Inferior parietal cortex (tissue), 1 donor: ENCODE results near the gene SHISA3.
"Not testable (repeated sequence)": the region's sequence is repeated elsewhere in the genome, so short reads cannot be mapped to it uniquely, and the experiment has no call there.

Experiments used
- DNase-seq: peaks from one replicate; pipeline ENCODE4 v3.0.0-alpha.2; 2016; ENCODE audit errors: extremely low spot score

Gene SHISA3

DNA sequence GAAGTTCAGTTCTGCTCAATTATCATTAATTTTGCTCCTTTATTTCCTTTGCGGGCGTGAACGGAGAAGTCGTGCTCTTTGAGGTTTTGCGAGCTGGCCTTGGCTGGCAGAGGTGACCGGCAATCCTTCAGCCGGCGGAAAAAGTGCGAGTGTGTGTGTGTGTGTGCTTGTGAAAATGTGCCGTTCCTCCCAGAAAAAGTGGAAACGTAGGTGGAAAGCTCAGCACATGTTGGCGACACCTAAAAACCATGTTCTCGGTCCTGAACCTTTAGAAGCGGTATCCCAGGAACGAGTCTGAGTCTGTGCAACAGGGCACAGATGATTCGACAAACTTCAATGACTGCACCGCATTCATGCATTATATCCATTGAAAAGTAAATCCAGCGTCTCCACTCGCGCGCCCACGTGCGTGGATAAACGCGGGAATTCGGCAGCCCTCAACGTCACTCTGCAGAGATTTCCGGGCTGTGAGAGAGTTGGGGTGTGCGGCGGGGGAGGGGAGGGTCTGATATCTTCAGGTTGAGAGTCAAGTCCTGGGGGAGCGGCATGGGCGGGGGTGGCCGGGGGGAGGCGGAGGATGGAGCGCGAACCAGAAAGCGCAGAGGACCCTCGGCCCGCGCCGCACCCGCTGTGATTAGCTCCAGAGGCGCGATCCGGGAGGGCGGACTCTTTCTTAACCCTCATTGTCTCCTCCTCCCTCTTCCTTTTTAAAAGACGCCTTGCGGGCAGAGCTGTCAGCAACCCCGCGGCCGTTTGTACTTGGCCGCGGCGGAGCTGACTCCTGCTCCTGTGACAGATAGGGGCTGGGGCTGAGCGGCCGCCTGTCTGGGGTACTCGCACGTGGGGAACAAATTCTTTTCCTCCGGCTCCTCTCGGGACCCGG lies at the start of gene SHISA3:
Gene SHISA3 (plus strand): TSS at position 737 of the 883 bp plus-strand sequence. CDS start 569 bp downstream, outside the sequence.
- DNase-seq = no peak

GRCh38 chr4:42348247-42348646 lies 49.0 kb upstream of the SHISA3 start:
- DNase-seq = no peak

DNA sequence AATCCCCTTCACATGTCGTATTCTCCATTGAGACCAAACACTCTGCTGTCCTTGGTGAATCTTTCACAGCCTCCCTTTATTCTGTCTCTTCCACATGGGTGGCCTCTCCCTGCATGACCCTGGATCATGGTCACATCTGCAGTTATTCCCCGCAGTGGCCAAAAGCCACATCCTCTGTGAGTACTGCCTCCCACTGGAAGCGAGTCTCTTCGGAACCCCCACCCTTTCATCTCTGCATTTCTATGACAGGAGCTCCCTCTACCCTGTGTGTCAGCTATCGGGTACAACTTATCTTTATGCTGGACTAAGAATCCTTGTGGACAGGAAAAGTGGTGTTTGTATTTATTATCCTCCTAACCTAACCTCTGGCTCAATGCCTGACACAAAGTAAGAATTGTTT lies 48.6 kb upstream of the SHISA3 start:
- DNase-seq = no peak

DNA sequence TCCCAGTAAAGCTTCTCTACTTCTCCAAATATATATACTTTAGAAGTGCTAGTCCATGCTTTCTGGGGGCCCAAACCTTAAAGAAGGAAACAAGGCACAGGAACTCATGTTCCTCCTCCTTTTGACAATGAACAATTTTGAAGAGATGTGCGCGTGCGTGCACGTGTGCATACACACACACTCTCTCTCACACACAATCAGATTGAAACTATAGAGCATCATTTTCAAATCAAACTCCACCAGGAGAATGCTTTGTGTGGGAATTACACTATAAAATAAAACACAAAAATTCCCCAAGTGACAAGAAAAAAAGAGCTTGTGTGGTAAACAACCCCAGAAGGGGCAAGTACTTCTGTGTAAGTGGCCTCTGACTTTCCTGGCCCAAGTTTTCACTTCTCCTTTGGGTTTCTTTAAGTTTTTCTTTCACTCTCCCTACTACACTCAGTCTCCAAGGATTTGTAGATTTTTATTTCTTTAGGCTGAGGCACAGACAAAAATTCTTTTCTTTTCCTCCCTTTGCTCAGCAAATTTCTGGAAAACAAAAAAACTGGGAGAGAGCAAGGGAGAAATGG lies 46.6 kb upstream of the SHISA3 start:
- no peak for DNase-seq

DNA sequence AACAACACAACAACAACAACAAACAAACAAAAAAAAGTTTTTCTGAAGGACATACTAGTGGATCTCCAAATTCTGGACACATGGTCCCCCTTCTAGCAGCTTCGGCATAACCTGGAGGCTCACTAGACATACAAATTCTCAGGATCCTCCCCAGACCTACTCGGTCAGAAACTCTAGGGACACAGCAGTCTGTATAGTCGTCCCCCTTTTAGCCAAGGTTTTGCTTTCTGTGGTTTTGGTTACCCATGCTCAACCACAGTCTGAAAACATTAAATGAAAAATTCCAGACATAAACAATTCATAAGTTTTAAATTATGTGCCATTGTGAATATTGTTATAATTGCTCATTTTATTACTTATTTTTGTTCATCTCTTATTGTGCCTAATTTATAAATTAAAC lies 45.2 kb upstream of the SHISA3 start:
- no peak for DNase-seq

DNA sequence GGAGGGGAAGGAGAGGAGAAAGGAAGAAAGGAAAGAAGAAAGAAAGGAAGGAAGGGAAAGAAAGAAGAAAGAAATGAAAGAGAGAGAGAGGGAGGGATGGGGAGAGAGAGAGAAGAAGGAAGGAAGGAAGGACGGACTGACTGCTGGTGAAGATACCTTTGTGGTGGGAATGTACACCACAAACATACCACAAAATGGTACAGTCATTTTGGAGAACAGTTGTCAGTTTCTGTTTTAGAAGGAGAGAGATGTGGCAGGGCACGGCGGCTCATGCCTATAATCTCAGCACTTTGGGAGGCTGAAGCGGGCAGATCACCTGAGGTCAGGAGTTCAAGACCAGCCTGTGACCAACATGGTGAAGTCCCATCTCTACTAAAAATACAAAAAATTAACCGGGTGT lies 40.0 kb upstream of the SHISA3 start:
- no peak for DNase-seq

- no peak for DNase-seq
Observed at GRCh38 chr4:42359711-42360110, 37.6 kb upstream of the SHISA3 start.

DNA sequence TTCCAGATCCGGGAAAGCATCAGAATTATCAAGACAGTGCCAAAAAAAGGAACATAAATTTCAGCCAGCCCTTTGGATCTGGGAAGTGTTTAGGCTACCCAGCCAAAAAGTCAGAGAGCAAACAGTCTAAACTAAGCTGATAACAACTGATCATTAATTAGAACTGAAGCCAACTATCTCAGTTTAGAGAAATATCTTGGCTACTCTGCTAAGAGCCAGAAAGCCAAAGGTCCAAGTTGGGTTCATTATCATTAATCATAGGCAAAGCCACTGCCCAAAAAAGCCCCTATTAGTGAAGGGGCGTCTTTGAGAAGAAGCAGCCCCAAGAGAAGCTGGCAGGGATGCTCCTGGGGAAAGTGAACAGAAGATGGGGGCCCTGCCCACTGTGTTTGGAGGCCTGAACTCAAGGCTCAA lies 37.0 kb upstream of the SHISA3 start:
- no peak for DNase-seq

DNA sequence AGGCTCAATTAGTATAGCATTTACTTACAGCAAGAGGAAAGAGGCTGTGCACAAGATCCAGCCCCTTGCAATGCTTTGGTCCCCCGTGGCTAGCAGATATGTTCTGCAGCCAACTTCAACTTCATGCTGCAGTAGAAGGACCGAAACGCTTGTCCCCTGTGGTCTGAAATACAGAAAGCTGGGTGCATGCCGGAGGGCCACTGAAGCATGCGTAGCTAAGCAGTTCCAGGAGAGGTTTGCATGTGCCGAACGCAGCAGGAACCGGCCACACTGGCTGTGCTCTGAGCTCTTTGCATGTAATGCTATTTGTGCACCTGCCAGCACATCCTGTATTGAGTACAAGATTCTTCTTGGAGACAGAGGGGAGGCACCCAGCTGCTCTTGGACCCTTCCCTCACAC lies 35.8 kb upstream of the SHISA3 start:
- DNase-seq = no peak

GRCh38 chr4:42362591-42362990 lies 34.7 kb upstream of the SHISA3 start:
- DNase-seq = no peak

- no peak for DNase-seq
Observed at GRCh38 chr4:42363614-42364013, 33.7 kb upstream of the SHISA3 start.

GRCh38 chr4:42364266-42365053 lies 32.8 kb upstream of the SHISA3 start:
- DNase-seq = no peak

DNA sequence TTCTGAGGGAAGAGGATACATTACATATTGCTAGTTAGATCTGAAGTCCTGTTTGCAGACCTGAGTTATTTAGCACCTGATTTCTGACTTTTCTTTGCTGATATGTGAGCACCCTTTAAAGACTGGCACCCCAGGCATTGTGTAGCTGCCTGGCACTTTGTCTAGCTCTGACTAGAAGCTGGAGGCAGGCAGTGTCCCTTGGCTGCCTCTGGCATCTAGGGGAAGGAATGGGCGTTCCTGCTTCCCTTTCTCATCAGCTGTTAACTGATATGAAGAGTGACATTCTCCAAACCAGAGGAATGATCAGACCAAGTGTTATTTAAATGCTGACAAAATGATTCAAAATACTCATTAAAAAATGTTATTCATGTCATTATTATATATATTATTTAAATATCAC lies 30.3 kb upstream of the SHISA3 start:
- no peak for DNase-seq

DNA sequence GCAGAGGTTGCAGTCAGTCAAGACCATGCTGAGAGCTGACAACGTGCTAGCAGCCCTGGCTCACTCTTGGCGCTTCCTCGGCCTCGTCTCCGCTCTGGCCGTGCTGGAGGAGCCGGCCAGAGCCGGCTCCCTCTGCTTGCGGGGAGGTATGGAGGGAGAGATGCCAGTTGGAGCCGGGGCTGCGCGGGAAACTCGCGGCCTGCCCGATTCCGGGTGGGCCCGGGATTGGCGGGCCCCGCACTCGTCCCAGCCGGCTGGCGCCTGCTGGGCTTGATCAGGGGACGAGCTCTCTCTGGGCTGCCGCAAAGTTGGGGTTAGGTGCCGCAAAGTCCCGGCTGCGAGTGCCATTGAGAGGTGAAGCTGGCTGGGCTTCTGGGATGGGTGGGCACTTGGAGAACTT lies 27.8 kb upstream of the SHISA3 start:
- no peak for DNase-seq

- DNase-seq = peak; percentile 60
Observed at GRCh38 chr4:42371305-42372252, 25.7 kb upstream of the SHISA3 start.

DNA sequence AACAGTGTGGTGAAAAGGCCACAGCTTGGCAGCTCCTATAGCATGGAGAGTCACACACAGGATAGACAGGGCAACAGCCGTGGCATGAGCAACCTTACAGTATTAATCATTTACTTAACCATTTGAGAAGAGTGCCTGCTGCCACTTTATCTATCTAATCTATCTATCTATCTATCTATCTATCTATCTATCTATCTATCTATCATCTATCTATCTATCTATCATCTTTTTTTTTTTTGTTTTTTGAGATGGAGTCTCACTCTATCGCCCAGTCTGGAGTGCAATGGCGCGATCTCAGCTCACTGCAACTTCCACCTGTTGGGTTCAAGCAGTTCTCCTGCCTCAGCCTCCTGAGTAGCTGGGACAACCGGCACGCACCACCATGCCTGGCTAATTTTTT lies 25.0 kb upstream of the SHISA3 start:
- DNase-seq = not testable (repeated sequence)

DNA sequence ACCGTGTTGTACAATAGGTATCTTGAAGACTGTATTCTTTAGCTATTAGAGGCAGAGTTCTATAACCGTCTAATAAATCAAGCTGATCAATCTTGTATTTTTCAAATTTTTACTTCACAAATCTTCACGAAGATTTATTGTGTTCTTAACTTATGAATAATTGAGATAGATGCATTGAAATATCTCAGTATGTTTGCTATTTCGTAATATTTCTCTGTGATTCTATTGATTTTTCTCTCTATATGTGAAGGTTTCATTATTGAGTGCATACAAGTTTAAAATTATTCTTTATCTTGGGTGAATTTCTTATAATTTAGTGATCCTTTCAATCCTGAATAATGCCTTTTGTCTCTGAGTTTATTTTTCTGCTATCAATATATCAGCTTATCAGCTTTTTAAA lies 19.8 kb upstream of the SHISA3 start:
- DNase-seq = no peak

DNA sequence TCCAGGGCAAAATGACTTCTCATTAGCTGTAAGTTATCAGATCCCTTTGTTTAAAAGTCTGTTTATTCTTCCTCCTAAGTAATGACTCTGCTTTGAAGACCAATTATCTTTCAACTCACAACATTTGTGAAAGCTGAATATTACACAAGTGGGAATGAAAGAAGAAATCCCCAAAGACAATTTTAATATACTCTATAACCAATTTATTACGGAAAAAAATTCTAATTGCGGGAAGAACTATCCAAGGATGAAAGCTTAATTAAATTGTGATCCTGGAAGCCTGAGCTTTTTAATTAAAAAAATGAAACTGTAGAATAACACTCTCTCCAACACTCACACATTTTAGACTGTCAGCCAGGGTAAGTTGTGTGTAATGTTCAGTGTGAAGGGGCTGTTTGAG lies 15.6 kb upstream of the SHISA3 start:
- DNase-seq = no peak

DNA sequence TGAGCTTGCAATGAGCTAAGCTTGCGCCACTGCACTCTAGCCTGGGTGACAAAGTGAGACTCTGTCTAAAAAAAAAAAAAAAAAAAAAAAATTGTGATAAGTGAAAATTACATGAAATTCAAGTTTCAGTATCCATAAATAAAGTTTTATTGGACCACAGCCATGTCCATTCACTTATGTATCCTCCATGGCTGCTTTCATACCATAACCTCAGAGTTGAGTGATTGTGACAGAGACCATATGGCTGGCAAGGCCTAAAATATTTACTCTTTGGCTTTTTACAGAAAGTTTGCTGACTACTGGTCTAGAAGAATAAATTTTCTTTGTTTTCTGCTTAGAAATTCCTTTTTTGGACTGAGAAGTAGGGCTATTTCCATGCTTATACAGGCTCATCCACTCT lies 11.8 kb upstream of the SHISA3 start:
- DNase-seq = no peak

DNA sequence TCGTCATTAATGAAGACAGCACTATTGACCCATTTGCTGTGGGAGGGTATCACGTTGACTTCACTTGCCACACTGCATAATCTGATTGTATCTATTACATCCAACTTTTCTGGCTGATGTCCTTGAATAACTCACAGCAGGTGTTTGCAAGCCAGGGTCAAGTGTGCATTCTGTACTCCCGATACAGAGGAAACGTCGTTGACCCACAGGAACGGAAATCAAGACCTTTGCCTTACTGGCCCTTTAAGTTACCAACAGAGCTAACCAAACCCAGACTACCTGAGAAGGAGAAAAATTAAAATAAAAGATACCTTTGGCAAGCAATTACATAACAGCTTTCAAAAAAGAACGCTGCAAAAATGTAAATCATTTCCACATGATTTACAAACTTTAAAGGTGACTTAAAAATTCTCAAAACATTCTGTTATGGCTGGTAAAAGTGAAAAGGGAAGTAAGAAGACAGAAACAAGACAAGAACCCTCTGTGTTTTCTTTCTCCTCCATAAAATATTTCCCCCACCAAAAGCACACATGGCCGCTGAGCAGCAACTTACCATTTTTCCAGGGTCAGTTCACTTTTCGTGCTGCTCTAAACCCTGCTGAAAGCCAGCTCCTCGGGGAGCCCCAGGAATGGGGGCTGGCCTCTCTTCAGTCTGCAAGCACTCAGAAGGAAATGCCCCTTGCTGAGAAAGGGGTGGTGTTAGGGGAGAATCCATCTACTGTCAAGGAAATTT lies 6.5 kb upstream of the SHISA3 start:
- DNase-seq = no peak

DNA sequence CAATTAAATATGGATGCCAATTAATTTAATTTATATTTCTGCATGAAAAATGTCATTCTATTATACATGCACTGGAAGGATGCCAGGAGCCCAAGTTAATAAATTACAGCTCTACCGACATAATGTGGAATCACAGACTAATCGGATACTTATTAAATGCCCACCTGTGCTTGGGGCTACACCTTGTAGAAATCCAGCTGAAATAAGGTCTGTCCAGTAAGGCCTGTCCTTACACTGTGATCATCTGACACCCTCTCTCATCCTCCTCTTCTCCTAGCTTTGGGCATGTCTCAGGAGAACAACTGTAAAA lies 6.0 kb upstream of the SHISA3 start:
- DNase-seq = no peak
